Fibroblast of lung (primary cell): Measurements from ENCODE around the gene UBE2L6.

Source experiments
- CTCF ChIP-seq, 2 donors: IDR thresholded peaks in 1 of 2; conservative IDR thresholded peaks in 1 of 2; 1 replicate in 1 of 2; 2 replicates in 1 of 2; pipeline ENCODE4 v1.5.1; 2011 to 2012; ENCODE audit warnings: low read length in 2 of 2, control low read depth in 1 of 2, inconsistent platforms in 1 of 2, low read depth in 1 of 2, mild to moderate bottlenecking in 1 of 2
- EZH2 ChIP-seq: IDR thresholded peaks from 2 replicates; pipeline ENCODE4 v1.5.1; 2012; ENCODE audit warnings: low read length, control low read depth, mild to moderate bottlenecking; ENCODE audit errors: missing control alignments

- TF ChIP-seq CTCF (conservative IDR thresholded peaks at IDR 0.05 in 1 of 2, IDR thresholded peaks at IDR 0.05 in 1 of 2; ENCODE audit: low read depth in 1 of 2, low read length in 2 of 2) = no peak
- TF ChIP-seq EZH2 = no peak
Observed at GRCh38 chr11:57516061-57516443, 51.4 kb downstream of the UBE2L6 start.
